HK-2 (cell line): ENCODE results near the gene RSPH6A.
"Not testable (repeated sequence)": the region's sequence is repeated elsewhere in the genome, so short reads cannot be mapped to it uniquely, and the experiment has no call there.

Experiments
- DNase-seq: peaks from one replicate; pipeline ENCODE4 v3.0.0-alpha.2; 2018; ENCODE audit not compliant: unreplicated experiment

Gene RSPH6A

GRCh38 chr19:45800070-45800553 lies 15.0 kb downstream of the RSPH6A start:
- DNase-seq, result peak; percentile 84

- DNase-seq, result not testable (repeated sequence)
These were observed 15.6 kb downstream of the RSPH6A start for GRCh38 chr19:45799541-45799940.

- DNase-seq, result peak; percentile 72
These were observed 16.1 kb downstream of the RSPH6A start for GRCh38 chr19:45798995-45799517.

- no peak for DNase-seq
These were observed 20.5 kb downstream of the RSPH6A start for GRCh38 chr19:45794627-45795026.

- no peak for DNase-seq
These were observed 21.2 kb downstream of the RSPH6A start for GRCh38 chr19:45793876-45794275.

- no peak for DNase-seq
These were observed 21.9 kb downstream of the RSPH6A start for GRCh38 chr19:45793178-45793564.

- peak; percentile 100 for DNase-seq
These were observed 22.5 kb downstream of the RSPH6A start, which contains the start of gene DMWD for GRCh38 chr19:45792470-45793177. Gene DMWD (minus strand): TSS chr19:45792845. CDS start chr19:45792756, 89 bp downstream.

GRCh38 chr19:45791744-45792469 lies 23.2 kb downstream of the RSPH6A start:
- no peak for DNase-seq

GRCh38 chr19:45790942-45791341 lies 24.2 kb downstream of the RSPH6A start:
- no peak for DNase-seq

GRCh38 chr19:45789035-45789786 lies 25.9 kb downstream of the RSPH6A start:
- DNase-seq, result no peak

GRCh38 chr19:45786533-45786894 lies 28.6 kb downstream of the RSPH6A start:
- DNase-seq, result no peak

GRCh38 chr19:45785781-45786532 lies 29.2 kb downstream of the RSPH6A start:
- DNase-seq, result no peak

GRCh38 chr19:45785097-45785496 lies 30.0 kb downstream of the RSPH6A start:
- DNase-seq, result no peak

- no peak for DNase-seq
These were observed 31.0 kb downstream of the RSPH6A start for GRCh38 chr19:45784096-45784495.

- peak; percentile 52 for DNase-seq
These were observed 32.0 kb downstream of the RSPH6A start for GRCh38 chr19:45782820-45783785.

- no peak for DNase-seq
These were observed 32.9 kb downstream of the RSPH6A start, which contains the start of gene DMPK for GRCh38 chr19:45782162-45782691. Gene DMPK (minus strand): TSS chr19:45782490. CDS start chr19:45782352, 138 bp downstream.

- DNase-seq, result peak; percentile 49
These were observed 33.6 kb downstream of the RSPH6A start for GRCh38 chr19:45781214-45782161.

GRCh38 chr19:45780448-45781213 lies 34.5 kb downstream of the RSPH6A start:
- no peak for DNase-seq
